Measurements from ENCODE around the gene DMC1.

- TF ChIP-seq TCF7 (IDR thresholded peaks at IDR 0.05; ENCODE audit: borderline replicate concordance): no peak
- no peak for TF ChIP-seq E2F4 (IDR thresholded peaks at IDR 0.05; ENCODE audit: low read depth, low read length)
- TF ChIP-seq CEBPB (IDR thresholded peaks at IDR 0.05; ENCODE audit: borderline replicate concordance in 1 of 2, low read depth in 2 of 2, low read length in 2 of 2): no peak
- no peak for TF ChIP-seq HDGF (IDR thresholded peaks at IDR 0.05)
- TF ChIP-seq CTCF (IDR thresholded peaks at IDR 0.05 in 2 of 3, conservative IDR thresholded peaks at IDR 0.05 in 1 of 3; ENCODE audit: control insufficient read depth in 2 of 3, extremely low read depth in 1 of 3, insufficient read depth in 1 of 3, low read depth in 3 of 3, low read length in 3 of 3): peak; percentile 44 to 58 (median 45)
- TF ChIP-seq HDAC2 (IDR thresholded peaks at IDR 0.05): no peak
- TF ChIP-seq JUND (IDR thresholded peaks at IDR 0.05; ENCODE audit: low read depth, low read length): no peak
- no peak for TF ChIP-seq EZH2 (IDR thresholded peaks at IDR 0.05; ENCODE audit: borderline replicate concordance, control insufficient read depth, low read depth, low read length)
- TF ChIP-seq ZNF274 (IDR thresholded peaks at IDR 0.05; ENCODE audit: insufficient read depth, insufficient read length): no peak
- no peak for TF ChIP-seq POLR2AphosphoS5 (IDR thresholded peaks at IDR 0.05; ENCODE audit: low read length)
- TF ChIP-seq POLR2AphosphoS2 (IDR thresholded peaks at IDR 0.05; ENCODE audit: low read depth, low read length): no peak
- TF ChIP-seq SMAD1 (IDR thresholded peaks at IDR 0.05; ENCODE audit: low read depth, partially characterized antibody): no peak
- no peak for TF ChIP-seq SMAD5 (IDR thresholded peaks at IDR 0.05; ENCODE audit: low read depth)
Observed at GRCh38 chr22:38572065-38572464, 2.1 kb upstream of the DMC1 start.

All from GM12878 (cell line).